ENCODE results near the gene NPDC1. TPM values are rescaled to one million over a fixed set of nuclear protein-coding genes. Genes with fewer than 3 reads are reported as not detected.

NPDC1 gene
- total RNA-seq, 2 experiments from 2014 or later = 82.8 to 89.2 TPM

Other genes with a start within 250 kb of the NPDC1 start
- gene CCDC183, start 249.8 kb downstream of the NPDC1 start, total RNA-seq = 1 to 10 TPM in 1 of 2 experiments, under 1 TPM in 1; 0.96 to 1.4 TPM
- 10 to 100 TPM; 96.0 to 96.2 TPM for gene RABL6, start 238.2 kb downstream of the NPDC1 start, total RNA-seq
- gene AJM1, start 203.7 kb downstream of the NPDC1 start, total RNA-seq = 1 to 10 TPM; 8.7 TPM
- 10 to 100 TPM; 82.3 to 85.4 TPM for gene PHPT1, start 196.8 kb downstream of the NPDC1 start, total RNA-seq
- 10 to 100 TPM; 12.5 to 13.6 TPM for gene MAMDC4, start 193.8 kb downstream of the NPDC1 start, total RNA-seq
- 100 to 1,000 TPM; 301 to 316 TPM for gene EDF1, start 179.9 kb downstream of the NPDC1 start, total RNA-seq
- 10 to 100 TPM; 43.6 to 45.7 TPM for gene TRAF2, start 159.7 kb downstream of the NPDC1 start, total RNA-seq
- 100 to 1,000 TPM; 118 to 119 TPM for gene FBXW5, start 101.4 kb downstream of the NPDC1 start, total RNA-seq
- 1 to 10 TPM; 1.5 to 3.2 TPM for gene C8G, start 100.9 kb downstream of the NPDC1 start, total RNA-seq
- 1 to 10 TPM; 2.5 to 2.9 TPM for gene LCN12, start 93.9 kb downstream of the NPDC1 start, total RNA-seq
- gene PTGDS, start 68.7 kb downstream of the NPDC1 start, total RNA-seq = 10 to 100 TPM; 44.2 to 45.4 TPM
- 1 to 10 TPM in 1 of 2 experiments, under 1 TPM in 1; 0.98 to 1.0 TPM for gene LCNL1, start 63.2 kb downstream of the NPDC1 start, total RNA-seq
- gene PAXX, start 53.8 kb downstream of the NPDC1 start, total RNA-seq = 10 to 100 TPM; 64.4 to 68.5 TPM
- gene CLIC3, start 49.6 kb downstream of the NPDC1 start, total RNA-seq = 1 to 10 TPM; 3.7 to 4.9 TPM
- 10 to 100 TPM; 55.5 to 65.9 TPM for gene ABCA2, start 17.9 kb downstream of the NPDC1 start, total RNA-seq
- 10 to 100 TPM in 1 of 2 experiments, 1 to 10 TPM in 1; 9.9 to 10.4 TPM for gene FUT7, start 14.1 kb downstream of the NPDC1 start, total RNA-seq
- gene ENTPD2, start 7.9 kb upstream of the NPDC1 start, total RNA-seq = under 1 TPM; 0.15 to 0.40 TPM
- gene SAPCD2, start 24.4 kb upstream of the NPDC1 start, total RNA-seq = 10 to 100 TPM; 26.8 to 27.0 TPM
- gene UAP1L1, start 31.3 kb upstream of the NPDC1 start, total RNA-seq = 10 to 100 TPM; 20.2 to 21.9 TPM
- 10 to 100 TPM; 51.4 to 51.9 TPM for gene MAN1B1, start 40.8 kb upstream of the NPDC1 start, total RNA-seq
- 100 to 1,000 TPM; 253 to 257 TPM for gene DPP7, start 68.6 kb upstream of the NPDC1 start, total RNA-seq
- gene GRIN1, start 93.0 kb upstream of the NPDC1 start, total RNA-seq = under 1 TPM; 0.40 to 0.43 TPM
- not detected for gene LRRC26, start 123.9 kb upstream of the NPDC1 start, total RNA-seq
- not detected for gene TMEM210, start 125.9 kb upstream of the NPDC1 start, total RNA-seq
- 10 to 100 TPM; 53.3 to 57.8 TPM for gene ANAPC2, start 142.4 kb upstream of the NPDC1 start, total RNA-seq
- gene SSNA1, start 142.5 kb upstream of the NPDC1 start, total RNA-seq = 10 to 100 TPM; 70.0 to 76.3 TPM
- gene TPRN, start 154.6 kb upstream of the NPDC1 start, total RNA-seq = 1 to 10 TPM; 8.5 to 9.4 TPM
- gene TMEM203, start 159.5 kb upstream of the NPDC1 start, total RNA-seq = 10 to 100 TPM; 28.9 to 29.2 TPM
- 10 to 100 TPM; 27.7 to 30.0 TPM for gene NDOR1, start 159.5 kb upstream of the NPDC1 start, total RNA-seq
- gene RNF208, start 176.1 kb upstream of the NPDC1 start, total RNA-seq = 1 to 10 TPM; 2.2 to 2.5 TPM
- under 1 TPM; 0.86 to 0.93 TPM for gene CYSRT1, start 179.0 kb upstream of the NPDC1 start, total RNA-seq
- gene RNF224, start 181.3 kb upstream of the NPDC1 start, total RNA-seq = under 1 TPM in 1 of 2 experiments, not detected in 1; 0.20 TPM
- gene SLC34A3, start 184.7 kb upstream of the NPDC1 start, total RNA-seq = not detected
- 100 to 1,000 TPM; 314 to 319 TPM for gene TUBB4B, start 195.1 kb upstream of the NPDC1 start, total RNA-seq
- gene STPG3, start 205.1 kb upstream of the NPDC1 start, total RNA-seq = not detected
- gene NELFB, start 209.2 kb upstream of the NPDC1 start, total RNA-seq = 10 to 100 TPM; 58.8 to 59.6 TPM
- gene TOR4A, start 231.5 kb upstream of the NPDC1 start, total RNA-seq = 10 to 100 TPM; 22.4 to 23.2 TPM

Measured in activated CD4-positive, alpha-beta memory T cell treated with anti-CD3 and anti-CD28 coated beads, Interleukin-2, amount 10 ng/mL, durations not matched to agents 7 days and 5 days (primary cell).